Measurements from ENCODE around the gene CCDC157. TPM values are rescaled to one million over a fixed set of nuclear protein-coding genes. Genes with fewer than 3 reads are reported as not detected.
A peak's percentile ranks its signal among the peaks of the same experiment; 100 is the strongest.

Gene CCDC157
- total and polyA plus RNA-seq, 9 of the 15 experiments (the other 6 are each of a cell fraction or from before 2014, with no cell fraction given) = 0.04 to 1.3 (median 0.68) TPM

GRCh38 chr22:30423959-30424533 lies 67.2 kb downstream of the CCDC157 start (continued):
- TF ChIP-seq REST (IDR thresholded peaks at IDR 0.05; ENCODE audit: borderline replicate concordance) (peak; percentile 66), REST (CRISPR knock-in tag; IDR thresholded peaks at IDR 0.05; ENCODE audit: low read depth) (no peak), ATF7 (IDR thresholded peaks at IDR 0.05) (peak; percentile 71; the same call in 1 of the 2 replicates), ZNF79 (CRISPR knock-in tag; IDR thresholded peaks at IDR 0.05; ENCODE audit: low read depth) (no peak), MYNN (IDR thresholded peaks at IDR 0.05) (peak; percentile 60; the same call in 1 of the 2 replicates), MYNN (CRISPR knock-in tag; IDR thresholded peaks at IDR 0.05) (no peak), CREB3 (tag; conservative IDR thresholded peaks at IDR 0.05; ENCODE audit: low read depth) (no peak), CC2D1A (IDR thresholded peaks at IDR 0.05) (no peak), BHLHE40 (IDR thresholded peaks at IDR 0.05; ENCODE audit: low read length) (peak; percentile 95), TGIF2 (CRISPR knock-in tag; IDR thresholded peaks at IDR 0.05) (no peak), ZBED1 (IDR thresholded peaks at IDR 0.05) (no peak)
- TF ChIP-seq, protein P1, sequence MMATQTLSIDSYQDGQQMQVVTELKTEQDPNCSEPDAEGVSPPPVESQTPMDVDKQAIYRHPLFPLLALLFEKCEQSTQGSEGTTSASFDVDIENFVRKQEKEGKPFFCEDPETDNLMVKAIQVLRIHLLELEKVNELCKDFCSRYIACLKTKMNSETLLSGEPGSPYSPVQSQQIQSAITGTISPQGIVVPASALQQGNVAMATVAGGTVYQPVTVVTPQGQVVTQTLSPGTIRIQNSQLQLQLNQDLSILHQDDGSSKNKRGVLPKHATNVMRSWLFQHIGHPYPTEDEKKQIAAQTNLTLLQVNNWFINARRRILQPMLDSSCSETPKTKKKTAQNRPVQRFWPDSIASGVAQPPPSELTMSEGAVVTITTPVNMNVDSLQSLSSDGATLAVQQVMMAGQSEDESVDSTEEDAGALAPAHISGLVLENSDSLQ (IDR thresholded peaks at IDR 0.05) = peak; percentile 49
- TF ChIP-seq, protein P2, sequence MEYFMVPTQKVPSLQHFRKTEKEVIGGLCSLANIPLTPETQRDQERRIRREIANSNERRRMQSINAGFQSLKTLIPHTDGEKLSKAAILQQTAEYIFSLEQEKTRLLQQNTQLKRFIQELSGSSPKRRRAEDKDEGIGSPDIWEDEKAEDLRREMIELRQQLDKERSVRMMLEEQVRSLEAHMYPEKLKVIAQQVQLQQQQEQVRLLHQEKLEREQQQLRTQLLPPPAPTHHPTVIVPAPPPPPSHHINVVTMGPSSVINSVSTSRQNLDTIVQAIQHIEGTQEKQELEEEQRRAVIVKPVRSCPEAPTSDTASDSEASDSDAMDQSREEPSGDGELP (CRISPR knock-in tag; IDR thresholded peaks at IDR 0.05; ENCODE audit: borderline replicate concordance) = peak; percentile 100
- TF ChIP-seq, protein P3, sequence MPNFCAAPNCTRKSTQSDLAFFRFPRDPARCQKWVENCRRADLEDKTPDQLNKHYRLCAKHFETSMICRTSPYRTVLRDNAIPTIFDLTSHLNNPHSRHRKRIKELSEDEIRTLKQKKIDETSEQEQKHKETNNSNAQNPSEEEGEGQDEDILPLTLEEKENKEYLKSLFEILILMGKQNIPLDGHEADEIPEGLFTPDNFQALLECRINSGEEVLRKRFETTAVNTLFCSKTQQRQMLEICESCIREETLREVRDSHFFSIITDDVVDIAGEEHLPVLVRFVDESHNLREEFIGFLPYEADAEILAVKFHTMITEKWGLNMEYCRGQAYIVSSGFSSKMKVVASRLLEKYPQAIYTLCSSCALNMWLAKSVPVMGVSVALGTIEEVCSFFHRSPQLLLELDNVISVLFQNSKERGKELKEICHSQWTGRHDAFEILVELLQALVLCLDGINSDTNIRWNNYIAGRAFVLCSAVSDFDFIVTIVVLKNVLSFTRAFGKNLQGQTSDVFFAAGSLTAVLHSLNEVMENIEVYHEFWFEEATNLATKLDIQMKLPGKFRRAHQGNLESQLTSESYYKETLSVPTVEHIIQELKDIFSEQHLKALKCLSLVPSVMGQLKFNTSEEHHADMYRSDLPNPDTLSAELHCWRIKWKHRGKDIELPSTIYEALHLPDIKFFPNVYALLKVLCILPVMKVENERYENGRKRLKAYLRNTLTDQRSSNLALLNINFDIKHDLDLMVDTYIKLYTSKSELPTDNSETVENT (CRISPR knock-in tag; IDR thresholded peaks at IDR 0.05) = peak; percentile 30; the same call in 1 of the 2 replicates
